PC-9 (cell line): ENCODE data around the gene FGD6.

Experiments used
- EZH2 ChIP-seq: fragments of 200-600 bp; sonication (generic); IDR thresholded peaks from 2 replicates; pipeline ENCODE4 v1.8.0; 2017; ENCODE audit warnings: antibody characterized with exemption, low read depth
- TF ChIP-seq, protein P1 (sequence below): fragments of 200-600 bp; sonication (generic); conservative IDR thresholded peaks from 2 replicates; pipeline ENCODE4 v1.6.1; 2017; ENCODE audit warnings: mixed run types, antibody characterized with exemption, mild to moderate bottlenecking, moderate library complexity

DNA sequence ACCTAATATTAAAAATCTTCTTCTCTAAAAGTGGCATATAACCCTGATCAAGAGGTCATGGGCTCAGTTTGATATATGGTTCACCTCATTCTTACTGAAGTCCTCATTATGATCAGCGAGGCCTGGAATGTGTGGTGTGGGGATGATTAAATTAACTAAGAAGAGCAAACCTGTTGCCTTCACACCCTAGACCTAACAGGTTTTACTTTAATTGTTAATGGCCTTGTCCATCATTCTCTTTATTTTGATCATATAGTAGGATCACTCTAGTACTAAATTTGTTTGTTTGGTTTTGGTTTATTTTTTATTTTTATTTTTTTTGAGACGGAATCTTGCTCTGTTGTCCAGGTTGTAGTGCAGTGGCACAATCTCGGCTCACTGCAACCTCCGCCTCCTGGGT is 43.8 kb upstream of the FGD6 start:
- TF ChIP-seq, protein P1, sequence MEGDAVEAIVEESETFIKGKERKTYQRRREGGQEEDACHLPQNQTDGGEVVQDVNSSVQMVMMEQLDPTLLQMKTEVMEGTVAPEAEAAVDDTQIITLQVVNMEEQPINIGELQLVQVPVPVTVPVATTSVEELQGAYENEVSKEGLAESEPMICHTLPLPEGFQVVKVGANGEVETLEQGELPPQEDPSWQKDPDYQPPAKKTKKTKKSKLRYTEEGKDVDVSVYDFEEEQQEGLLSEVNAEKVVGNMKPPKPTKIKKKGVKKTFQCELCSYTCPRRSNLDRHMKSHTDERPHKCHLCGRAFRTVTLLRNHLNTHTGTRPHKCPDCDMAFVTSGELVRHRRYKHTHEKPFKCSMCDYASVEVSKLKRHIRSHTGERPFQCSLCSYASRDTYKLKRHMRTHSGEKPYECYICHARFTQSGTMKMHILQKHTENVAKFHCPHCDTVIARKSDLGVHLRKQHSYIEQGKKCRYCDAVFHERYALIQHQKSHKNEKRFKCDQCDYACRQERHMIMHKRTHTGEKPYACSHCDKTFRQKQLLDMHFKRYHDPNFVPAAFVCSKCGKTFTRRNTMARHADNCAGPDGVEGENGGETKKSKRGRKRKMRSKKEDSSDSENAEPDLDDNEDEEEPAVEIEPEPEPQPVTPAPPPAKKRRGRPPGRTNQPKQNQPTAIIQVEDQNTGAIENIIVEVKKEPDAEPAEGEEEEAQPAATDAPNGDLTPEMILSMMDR: no peak
- TF ChIP-seq EZH2: no peak
